Measurements from ENCODE around the gene ADGRD1.

The ADGRD1 gene

DNA sequence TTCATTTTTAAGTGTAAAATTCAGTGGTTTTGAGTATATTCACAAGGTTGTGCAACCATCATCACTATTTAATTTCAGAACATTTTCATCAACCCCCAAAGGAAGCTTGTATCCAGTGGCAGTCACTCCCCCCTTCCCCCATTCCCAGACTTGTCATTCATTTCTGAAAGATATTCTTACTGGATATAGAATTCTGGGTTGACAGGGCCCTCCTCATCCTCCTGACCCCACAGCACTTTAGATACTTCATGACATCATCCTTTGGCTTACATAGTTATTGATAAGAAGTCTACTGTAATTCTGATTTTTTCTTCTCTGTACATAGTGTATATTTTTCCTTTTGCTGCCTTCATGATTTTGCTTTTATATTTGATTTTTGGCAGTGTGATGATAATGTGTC, 8.8 kb upstream of the ADGRD1 start:
- Histone ChIP-seq H3K4me3 (replicated peaks; ENCODE audit: insufficient read depth, low read length) (no peak overlapping the region), H3K27me3 (ENCODE audit: insufficient read depth, poor library complexity, severe bottlenecking) (no peaks in the 10 kb centered on the region), H3K27ac (replicated peaks) (no peak overlapping the region)
- DNase-seq (ENCODE audit: low read depth in 1 of 2, low spot score in 1 of 2) = no peak
- TF ChIP-seq CTCF (IDR thresholded peaks at IDR 0.05; ENCODE audit: insufficient read depth, low read length) (no peak), GABPA (IDR thresholded peaks at IDR 0.05; ENCODE audit: low read depth) (no peak), REST (IDR thresholded peaks at IDR 0.05; ENCODE audit: insufficient replicate concordance, low read depth) (no peak)

DNA sequence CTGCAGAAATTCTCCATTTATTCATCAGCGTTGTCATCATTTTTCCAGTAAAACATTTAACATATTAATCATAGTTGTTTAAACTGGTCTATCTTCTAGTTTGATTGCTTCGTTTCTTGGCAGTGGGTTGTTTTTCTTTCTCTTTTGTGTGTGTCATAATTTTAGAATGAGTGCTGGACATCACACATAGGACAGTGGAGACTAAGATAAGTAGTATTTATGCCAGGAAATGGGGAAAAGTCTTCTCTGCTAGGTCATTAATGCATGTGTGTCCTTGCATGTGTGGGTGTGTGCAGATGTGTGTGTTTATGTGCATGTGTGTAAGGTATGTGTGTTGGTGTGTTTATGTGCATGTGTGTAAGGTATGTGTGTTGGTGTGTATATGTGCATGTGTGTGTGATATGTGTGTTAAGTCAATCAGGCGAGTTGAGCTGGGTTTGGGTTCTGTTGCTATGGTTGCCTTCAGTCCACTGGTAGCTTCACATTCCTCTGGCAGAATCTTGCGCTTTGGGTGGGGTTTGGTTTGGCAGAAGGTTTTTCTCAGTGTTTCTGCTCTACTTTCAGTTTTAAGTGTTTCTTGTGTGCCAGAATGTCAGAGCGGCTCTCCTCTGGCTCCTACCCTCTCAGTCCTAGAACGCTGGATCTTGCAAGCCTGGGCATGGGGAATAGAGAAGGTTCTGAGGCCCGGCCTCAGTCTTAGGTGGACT, 7.8 kb upstream of the ADGRD1 start:
- TF ChIP-seq POLR2AphosphoS5 (IDR thresholded peaks at IDR 0.05; ENCODE audit: low read depth) (no peak), CTCF (IDR thresholded peaks at IDR 0.05; ENCODE audit: insufficient read depth, low read length) (no peak), SPI1 (IDR thresholded peaks at IDR 0.05; ENCODE audit: borderline replicate concordance, low read depth) (no peak), GABPA (IDR thresholded peaks at IDR 0.05; ENCODE audit: low read depth) (no peak), REST (IDR thresholded peaks at IDR 0.05; ENCODE audit: insufficient replicate concordance, low read depth) (no peak)
- H3K4me3 ChIP-seq (replicated peaks; ENCODE audit: insufficient read depth, low read length) = no peak overlapping the region
- DNase-seq (ENCODE audit: low read depth in 1 of 2, low spot score in 1 of 2) = no peak
- no peaks in the 10 kb centered on the region for H3K27me3 ChIP-seq (ENCODE audit: insufficient read depth, poor library complexity, severe bottlenecking)
- H3K27ac ChIP-seq (replicated peaks) = no peak overlapping the region

DNA sequence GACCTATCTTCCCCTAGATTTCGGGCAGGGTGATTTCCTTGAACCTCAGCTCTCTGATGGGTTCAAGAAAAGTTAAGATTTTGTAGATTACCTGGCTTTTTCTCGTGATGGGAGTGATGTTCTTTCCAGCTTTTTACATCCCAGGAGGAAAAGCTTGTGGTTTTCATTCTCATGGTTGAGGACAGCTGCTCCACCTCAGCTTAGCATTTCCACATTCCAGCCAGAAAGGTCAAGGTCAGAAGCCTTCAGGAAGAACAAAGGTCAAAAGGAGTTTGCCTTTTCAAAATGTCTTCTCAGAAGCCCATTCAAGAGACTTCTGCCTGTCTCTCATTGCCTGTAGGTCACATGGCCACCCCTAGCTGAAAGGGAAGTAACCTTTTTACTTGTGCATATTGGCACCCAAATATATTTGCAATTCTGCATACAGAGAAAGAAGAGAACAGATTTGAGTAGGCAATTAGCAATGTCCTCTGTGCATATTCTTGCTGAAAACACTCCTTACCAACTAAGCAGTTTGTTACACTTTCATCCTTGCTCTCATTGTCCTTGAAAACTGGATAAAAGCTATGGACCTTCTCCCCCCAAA, 6.6 kb upstream of the ADGRD1 start:
- no peak overlapping the region for H3K4me3 ChIP-seq (replicated peaks; ENCODE audit: insufficient read depth, low read length)
- H3K27ac ChIP-seq (replicated peaks) = no peak overlapping the region
- no peaks in the 10 kb centered on the region for H3K27me3 ChIP-seq (ENCODE audit: insufficient read depth, poor library complexity, severe bottlenecking)
- no peak for DNase-seq (ENCODE audit: low read depth in 1 of 2, low spot score in 1 of 2)
- no peak for TF ChIP-seq SPI1 (IDR thresholded peaks at IDR 0.05; ENCODE audit: borderline replicate concordance, low read depth)
- no peak for TF ChIP-seq POLR2AphosphoS5 (IDR thresholded peaks at IDR 0.05; ENCODE audit: low read depth)
- no peak for TF ChIP-seq GABPA (IDR thresholded peaks at IDR 0.05; ENCODE audit: low read depth)
- no peak for TF ChIP-seq REST (IDR thresholded peaks at IDR 0.05; ENCODE audit: insufficient replicate concordance, low read depth)
- TF ChIP-seq CTCF (IDR thresholded peaks at IDR 0.05; ENCODE audit: insufficient read depth, low read length) = no peak
